Neural cell (in vitro differentiated cells): ENCODE results near the gene PRR16. TPM values are rescaled to one million over a fixed set of nuclear protein-coding genes. Genes with fewer than 3 reads are reported as not detected.
A peak's percentile ranks its signal among the peaks of the same experiment; 100 is the strongest.

ENCODE experiments used
- H2AFZ ChIP-seq: fragments of 200-600, 300-800 bp; sonication (generic), shearing (Covaris generic); 2 replicates; pipeline ENCODE4 v1.6.0; 2014; ENCODE audit warnings: low read depth, mild to moderate bottlenecking, antibody characterized with exemption, low read length, moderate library complexity
- H3F3A ChIP-seq: fragments of 200-600 bp; shearing (Covaris generic); 2 replicates; pipeline ENCODE4 v1.6.1; 2016; ENCODE audit warnings: mild to moderate bottlenecking, moderate library complexity, mixed read lengths, antibody characterized with exemption, low read length; ENCODE audit not compliant: insufficient read depth, poor library complexity, severe bottlenecking
- H3K27ac ChIP-seq: fragments of 200-600, 300-800 bp; sonication (generic), shearing (Covaris generic); 2 replicates; pipeline ENCODE4 v1.5.1; 2014; ENCODE audit warnings: mild to moderate bottlenecking, low read length, moderate library complexity
- H3K27me3 ChIP-seq: fragments of 300-800, 200-600 bp; sonication (generic), shearing (Covaris generic); 2 replicates; pipeline ENCODE4 v1.6.0; 2014; ENCODE audit warnings: mild to moderate bottlenecking, low read depth, low read length, moderate library complexity; ENCODE audit not compliant: insufficient read depth
- H3K36me3 ChIP-seq: fragments of 300-800, 200-600 bp; sonication (generic), shearing (Covaris generic); 2 replicates; pipeline ENCODE4 v1.5.1; 2014; ENCODE audit warnings: mild to moderate bottlenecking, antibody characterized with exemption, low read length, moderate library complexity; ENCODE audit not compliant: insufficient read depth
- H3K4me2 ChIP-seq: fragments of 300-800, 200-600 bp; sonication (generic), shearing (Covaris generic); 2 replicates; pipeline ENCODE4 v1.6.0; 2014; ENCODE audit warnings: mild to moderate bottlenecking, low read length
- H3K4me3 ChIP-seq: fragments of 300-800, 200-600 bp; sonication (generic), shearing (Covaris generic); 2 replicates; pipeline ENCODE4 v1.5.1; 2014; ENCODE audit warnings: mild to moderate bottlenecking, low read length, moderate library complexity
- H3K79me2 ChIP-seq: fragments of 200-600 bp; shearing (Covaris generic); replicated peaks from 2 replicates; pipeline ENCODE4 v1.6.0; 2014; ENCODE audit warnings: mild to moderate bottlenecking, low read length, moderate library complexity; ENCODE audit not compliant: insufficient read depth
- H3K9ac ChIP-seq: fragments of 300-800, 200-600 bp; sonication (generic), shearing (Covaris generic); 2 replicates; pipeline ENCODE4 v1.6.1; 2016; ENCODE audit warnings: mild to moderate bottlenecking, low read length, mixed read lengths
- H3K9me2 ChIP-seq: fragments of 200-600 bp; shearing (Covaris generic); 2 replicates; pipeline ENCODE4 v1.6.1; 2016; ENCODE audit warnings: mild to moderate bottlenecking, low read length, mixed read lengths; ENCODE audit not compliant: insufficient read depth
- H3K9me3 ChIP-seq: fragments of 200-600, 300-800 bp; sonication (generic), shearing (Covaris generic); 2 replicates; pipeline ENCODE4 v1.6.1; 2016; ENCODE audit warnings: mild to moderate bottlenecking, mixed run types, low read length, moderate library complexity, mixed read lengths
- H4K20me1 ChIP-seq: fragments of 200-600 bp; shearing (Covaris generic); 2 replicates; pipeline ENCODE4 v1.6.1; 2016; ENCODE audit warnings: mild to moderate bottlenecking, mixed run types; ENCODE audit not compliant: insufficient read depth
- EP300 ChIP-seq: fragments of 450-650 bp; conservative IDR thresholded peaks from 2 replicates; pipeline ENCODE4 v1.6.1; 2014; ENCODE audit warnings: antibody characterized with exemption, mild to moderate bottlenecking, moderate library complexity; ENCODE audit not compliant: poor library complexity, severe bottlenecking
- EZH2 ChIP-seq: fragments of 200-600, 300-800 bp; shearing (Covaris generic), sonication (generic); IDR thresholded peaks from 2 replicates; pipeline ENCODE4 v1.6.1; 2014; ENCODE audit warnings: antibody characterized with exemption, low read length, borderline replicate concordance, mild to moderate bottlenecking; ENCODE audit not compliant: insufficient read depth, poor library complexity, severe bottlenecking
- MXI1 ChIP-seq: fragments of 450-650 bp; conservative IDR thresholded peaks from 2 replicates; pipeline ENCODE4 v1.6.1; 2014; ENCODE audit warnings: antibody characterized with exemption, mild to moderate bottlenecking; ENCODE audit not compliant: poor library complexity, severe bottlenecking
- POLR2AphosphoS5 ChIP-seq: IDR thresholded peaks from 2 replicates; pipeline ENCODE4 v1.6.1; 2012
- RAD21 ChIP-seq: fragments of 450-650 bp; conservative IDR thresholded peaks from 2 replicates; pipeline ENCODE4 v1.6.1; 2014; ENCODE audit warnings: antibody characterized with exemption, mild to moderate bottlenecking, moderate library complexity
- SMC3 ChIP-seq: fragments of 450-650 bp; conservative IDR thresholded peaks from 2 replicates; pipeline ENCODE4 v1.6.1; 2014; ENCODE audit warnings: antibody characterized with exemption, mild to moderate bottlenecking, moderate library complexity; ENCODE audit not compliant: poor library complexity
- TAF1 ChIP-seq: IDR thresholded peaks from 2 replicates; pipeline ENCODE4 v1.6.1; 2012; ENCODE audit warnings: low read depth
- polyA plus RNA-seq: library from polyadenylated mRNA; depleted of rRNA; stranded (reverse); fragments of >200 nt; gene quantifications from 2 replicates; pipeline ENCODE4 v1.2.3, GENCODE V29; 2014
- TF ChIP-seq, protein P1 (sequence below): IDR thresholded peaks from 2 replicates; pipeline ENCODE4 v1.6.1; 2012; ENCODE audit warnings: borderline replicate concordance
- TF ChIP-seq, protein P2 (sequence below): fragments of 450-650 bp; IDR thresholded peaks from 2 replicates; pipeline ENCODE4 v1.5.1; 2014; ENCODE audit warnings: antibody characterized with exemption, mild to moderate bottlenecking, moderate library complexity; ENCODE audit not compliant: poor library complexity, severe bottlenecking

PRR16 gene
- polyA plus RNA-seq, 1 donor from 2014 or later = 1.7 TPM

DNA sequence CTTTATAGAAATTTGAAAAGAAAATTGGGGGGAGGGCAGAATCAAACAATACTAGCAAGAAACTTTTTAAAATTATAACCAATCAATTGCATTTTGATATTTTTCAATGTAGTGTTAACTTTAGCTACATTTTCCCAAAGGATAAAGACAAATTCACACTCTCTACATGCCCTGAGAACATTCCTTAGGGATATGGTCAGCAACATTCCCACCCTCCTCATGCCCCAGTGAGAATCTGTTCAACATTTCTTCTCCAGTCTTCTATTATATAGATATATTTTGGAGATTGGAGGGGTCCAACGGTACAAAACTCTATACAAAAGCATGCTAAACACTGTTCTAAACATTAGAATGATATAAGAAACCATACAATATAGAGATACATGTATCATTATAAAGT lies 11.6 kb upstream of the PRR16 start:
- no peaks in the 10 kb centered on the region for H4K20me1 ChIP-seq
- TF ChIP-seq SMC3 (no peak), MXI1 (no peak), EZH2 (no peak), EP300 (no peak), TAF1 (no peak), RAD21 (no peak), POLR2AphosphoS5 (no peak)
- TF ChIP-seq, protein P1, sequence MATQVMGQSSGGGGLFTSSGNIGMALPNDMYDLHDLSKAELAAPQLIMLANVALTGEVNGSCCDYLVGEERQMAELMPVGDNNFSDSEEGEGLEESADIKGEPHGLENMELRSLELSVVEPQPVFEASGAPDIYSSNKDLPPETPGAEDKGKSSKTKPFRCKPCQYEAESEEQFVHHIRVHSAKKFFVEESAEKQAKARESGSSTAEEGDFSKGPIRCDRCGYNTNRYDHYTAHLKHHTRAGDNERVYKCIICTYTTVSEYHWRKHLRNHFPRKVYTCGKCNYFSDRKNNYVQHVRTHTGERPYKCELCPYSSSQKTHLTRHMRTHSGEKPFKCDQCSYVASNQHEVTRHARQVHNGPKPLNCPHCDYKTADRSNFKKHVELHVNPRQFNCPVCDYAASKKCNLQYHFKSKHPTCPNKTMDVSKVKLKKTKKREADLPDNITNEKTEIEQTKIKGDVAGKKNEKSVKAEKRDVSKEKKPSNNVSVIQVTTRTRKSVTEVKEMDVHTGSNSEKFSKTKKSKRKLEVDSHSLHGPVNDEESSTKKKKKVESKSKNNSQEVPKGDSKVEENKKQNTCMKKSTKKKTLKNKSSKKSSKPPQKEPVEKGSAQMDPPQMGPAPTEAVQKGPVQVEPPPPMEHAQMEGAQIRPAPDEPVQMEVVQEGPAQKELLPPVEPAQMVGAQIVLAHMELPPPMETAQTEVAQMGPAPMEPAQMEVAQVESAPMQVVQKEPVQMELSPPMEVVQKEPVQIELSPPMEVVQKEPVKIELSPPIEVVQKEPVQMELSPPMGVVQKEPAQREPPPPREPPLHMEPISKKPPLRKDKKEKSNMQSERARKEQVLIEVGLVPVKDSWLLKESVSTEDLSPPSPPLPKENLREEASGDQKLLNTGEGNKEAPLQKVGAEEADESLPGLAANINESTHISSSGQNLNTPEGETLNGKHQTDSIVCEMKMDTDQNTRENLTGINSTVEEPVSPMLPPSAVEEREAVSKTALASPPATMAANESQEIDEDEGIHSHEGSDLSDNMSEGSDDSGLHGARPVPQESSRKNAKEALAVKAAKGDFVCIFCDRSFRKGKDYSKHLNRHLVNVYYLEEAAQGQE = no peak
- TF ChIP-seq, protein P2, sequence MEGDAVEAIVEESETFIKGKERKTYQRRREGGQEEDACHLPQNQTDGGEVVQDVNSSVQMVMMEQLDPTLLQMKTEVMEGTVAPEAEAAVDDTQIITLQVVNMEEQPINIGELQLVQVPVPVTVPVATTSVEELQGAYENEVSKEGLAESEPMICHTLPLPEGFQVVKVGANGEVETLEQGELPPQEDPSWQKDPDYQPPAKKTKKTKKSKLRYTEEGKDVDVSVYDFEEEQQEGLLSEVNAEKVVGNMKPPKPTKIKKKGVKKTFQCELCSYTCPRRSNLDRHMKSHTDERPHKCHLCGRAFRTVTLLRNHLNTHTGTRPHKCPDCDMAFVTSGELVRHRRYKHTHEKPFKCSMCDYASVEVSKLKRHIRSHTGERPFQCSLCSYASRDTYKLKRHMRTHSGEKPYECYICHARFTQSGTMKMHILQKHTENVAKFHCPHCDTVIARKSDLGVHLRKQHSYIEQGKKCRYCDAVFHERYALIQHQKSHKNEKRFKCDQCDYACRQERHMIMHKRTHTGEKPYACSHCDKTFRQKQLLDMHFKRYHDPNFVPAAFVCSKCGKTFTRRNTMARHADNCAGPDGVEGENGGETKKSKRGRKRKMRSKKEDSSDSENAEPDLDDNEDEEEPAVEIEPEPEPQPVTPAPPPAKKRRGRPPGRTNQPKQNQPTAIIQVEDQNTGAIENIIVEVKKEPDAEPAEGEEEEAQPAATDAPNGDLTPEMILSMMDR = no peak
- H3K79me2 ChIP-seq = no peaks in the 10 kb centered on the region
- H3K4me3 ChIP-seq = no peak overlapping the region
- no peak overlapping the region for H3K4me2 ChIP-seq
- no peaks in the 10 kb centered on the region for H3K27me3 ChIP-seq
- no peaks in the 10 kb centered on the region for H3K9me2 ChIP-seq
- H3F3A ChIP-seq = no peaks in the 10 kb centered on the region
- H2AFZ ChIP-seq = no peak overlapping the region
- no peaks in the 10 kb centered on the region for H3K36me3 ChIP-seq
- no peaks in the 10 kb centered on the region for H3K9me3 ChIP-seq
- no peak overlapping the region for H3K9ac ChIP-seq
- no peak overlapping the region for H3K27ac ChIP-seq

DNA sequence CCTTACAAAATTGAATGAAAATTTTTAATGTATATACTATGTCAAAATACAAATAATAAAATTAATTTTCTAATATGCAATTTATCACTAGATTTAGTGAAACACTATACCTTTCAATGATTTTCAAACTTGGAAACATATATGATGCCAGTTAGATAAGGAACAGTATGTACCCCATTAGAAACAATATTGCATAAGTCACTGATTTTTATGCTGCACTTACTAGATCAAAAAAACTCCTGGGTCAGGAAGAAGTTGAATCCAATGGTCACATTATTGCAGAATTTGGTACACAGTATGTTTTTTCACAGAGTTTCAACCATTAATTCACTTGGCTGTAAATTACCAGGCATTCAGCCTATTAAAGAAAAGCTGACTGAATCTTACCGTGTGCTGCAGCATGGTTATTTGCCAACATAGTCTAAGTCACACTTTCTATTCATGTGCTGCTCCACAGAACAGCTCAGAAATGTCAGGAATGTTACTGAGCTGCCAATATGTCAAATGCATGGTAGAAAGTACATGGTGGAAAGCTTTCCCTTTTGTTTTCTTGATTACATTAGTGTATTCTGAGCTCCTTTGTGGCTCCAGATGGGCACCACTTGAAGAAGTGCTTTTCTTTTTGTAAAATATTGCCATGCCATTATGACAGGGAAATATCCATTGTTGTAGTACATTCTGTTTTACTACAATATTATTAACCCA lies 9.9 kb upstream of the PRR16 start:
- Histone ChIP-seq H3K27me3 (no peaks in the 10 kb centered on the region), H3K9me3 (no peaks in the 10 kb centered on the region), H3K9me2 (no peaks in the 10 kb centered on the region), H3K4me2 (no peak overlapping the region), H2AFZ (no peak overlapping the region), H3F3A (no peaks in the 10 kb centered on the region), H3K4me3 (no peak overlapping the region), H4K20me1 (no peaks in the 10 kb centered on the region), H3K27ac (no peak overlapping the region), H3K36me3 (no peaks in the 10 kb centered on the region), H3K9ac (no peak overlapping the region), H3K79me2 (no peaks in the 10 kb centered on the region)
- TF ChIP-seq EZH2 (no peak), POLR2AphosphoS5 (peak; percentile 58), EP300 (peak; percentile 86), MXI1 (peak; percentile 40)
